ENCODE results near the gene CCDC85B. TPM values are rescaled to one million over a fixed set of nuclear protein-coding genes. Genes with fewer than 3 reads are reported as not detected.

Gene CCDC85B
- total and polyA plus RNA-seq, 2 of the 13 experiments (the other 11 are each of a cell fraction or from before 2014, with no cell fraction given) = 8.2 to 19.5 TPM

GRCh38 chr11:65891219-65892136 lies 1.0 kb downstream of the CCDC85B start (continued):
- no peak for TF ChIP-seq ZNF510 (CRISPR knock-in tag; IDR thresholded peaks at IDR 0.05; ENCODE audit: low read depth)
- no peak for TF ChIP-seq NFAT5 (CRISPR knock-in tag; IDR thresholded peaks at IDR 0.05)
- TF ChIP-seq TBX2 (CRISPR knock-in tag; IDR thresholded peaks at IDR 0.05; ENCODE audit: borderline replicate concordance) = no peak; the same call in 1 of the 2 replicates
- TF ChIP-seq CBX1 (IDR thresholded peaks at IDR 0.05; ENCODE audit: low read depth) = peak; percentile 21
- TF ChIP-seq BORCS8-MEF2B (CRISPR knock-in tag; IDR thresholded peaks at IDR 0.05) = no peak
- no peak for TF ChIP-seq ZNF546 (CRISPR knock-in tag; conservative IDR thresholded peaks at IDR 0.05)
- TF ChIP-seq E2F1 (CRISPR knock-in tag; IDR thresholded peaks at IDR 0.05) = no peak
- no peak for TF ChIP-seq SUZ12 (IDR thresholded peaks at IDR 0.05; ENCODE audit: low read depth, low read length)
- peak; percentile 43; the same call in 1 of the 2 replicates for TF ChIP-seq THAP9 (CRISPR knock-in tag; IDR thresholded peaks at IDR 0.05; ENCODE audit: borderline replicate concordance)
- TF ChIP-seq ZNF878 (CRISPR knock-in tag; IDR thresholded peaks at IDR 0.05) = no peak
- no peak for TF ChIP-seq ZBTB3 (CRISPR knock-in tag; IDR thresholded peaks at IDR 0.05; ENCODE audit: borderline replicate concordance, low read depth)
- TF ChIP-seq SIN3A (IDR thresholded peaks at IDR 0.05; ENCODE audit: borderline replicate concordance, low read depth, low read length) = peak; percentile 69
- TF ChIP-seq CREBL2 (CRISPR knock-in tag; IDR thresholded peaks at IDR 0.05; ENCODE audit: borderline replicate concordance) = peak; percentile 45; the same call in 1 of the 2 replicates
- TF ChIP-seq ZBTB21 (CRISPR knock-in tag; IDR thresholded peaks at IDR 0.05) = no peak
- TF ChIP-seq PHF5A (CRISPR knock-in tag; IDR thresholded peaks at IDR 0.05; ENCODE audit: low read depth, unreplicated experiment) = no peak
- no peak for TF ChIP-seq JDP2 (CRISPR knock-in tag; IDR thresholded peaks at IDR 0.05; ENCODE audit: borderline replicate concordance)

All from HepG2 (cell line).